Naive B cell (primary cell): Measurements from ENCODE around the gene BCAT1. TPM values are rescaled to one million over a fixed set of nuclear protein-coding genes. Genes with fewer than 3 reads are reported as not detected.

Experiments used
- ATAC-seq, 2 donors: fragments of 150-1000 bp; cut with Tn5 transposase; 2 replicates each; pipeline ENCODE4 v1.10.0; 2021; ENCODE audit warnings: low read depth in 2 of 2, mild to moderate bottlenecking in 2 of 2, moderate library complexity in 2 of 2
- DNase-seq: peaks from one replicate; pipeline ENCODE4 v3.0.0; 2022
- H3K27ac Mint-ChIP-seq, 6 donors: one replicate each; pipeline ENCODE4 v1.8.0; 2020 to 2022; ENCODE audit warnings: mild to moderate bottlenecking in 6 of 6, mixed read lengths in 6 of 6, moderate library complexity in 5 of 6, inconsistent platforms in 2 of 6
- H3K27me3 Mint-ChIP-seq, 3 donors: one replicate each; pipeline ENCODE4 v1.8.0; 2021 to 2022; ENCODE audit warnings: mixed read lengths in 3 of 3, mild to moderate bottlenecking in 1 of 3
- H3K36me3 Mint-ChIP-seq, 2 donors: one replicate each; pipeline ENCODE4 v1.8.0; 2020 to 2022; ENCODE audit warnings: mixed read lengths in 2 of 2, inconsistent platforms in 1 of 2, mild to moderate bottlenecking in 1 of 2
- H3K4me1 Mint-ChIP-seq, 3 donors: one replicate each; pipeline ENCODE4 v1.8.0; 2020 to 2022; ENCODE audit warnings: mixed read lengths in 3 of 3, inconsistent platforms in 1 of 3, mild to moderate bottlenecking in 1 of 3, moderate library complexity in 1 of 3
- H3K4me3 Mint-ChIP-seq, 8 donors: one replicate each; pipeline ENCODE4 v1.8.0; 2020 to 2022; ENCODE audit warnings: mild to moderate bottlenecking in 8 of 8, mixed read lengths in 8 of 8, moderate library complexity in 8 of 8, inconsistent platforms in 2 of 8
- H3K9me3 Mint-ChIP-seq, 7 donors: one replicate each; pipeline ENCODE4 v1.8.0; 2020 to 2022; ENCODE audit warnings: mixed read lengths in 7 of 7, mild to moderate bottlenecking in 5 of 7, inconsistent platforms in 2 of 7, moderate library complexity in 1 of 7
- polyA plus RNA-seq, 6 donors: library from polyadenylated mRNA; unstranded; fragments of 300-500 nt; fragmentation: Illumina TruSeq; gene quantifications; one replicate each; pipeline ENCODE4 v1.2.3, GENCODE V29; 2021; ENCODE audit warnings: low read depth in 6 of 6

Gene BCAT1
- polyA plus RNA-seq, 6 donors from 2014 or later, result 0.18 to 4.9 (median 1.8) TPM; not detected in 1

GRCh38 chr12:24898606-24899005, 50.3 kb downstream of the BCAT1 start:
- Mint-ChIP-seq H3K4me3 (no peak overlapping the region), H3K27me3 (peaks cover 22 to 31% (median 24%) of the 10 kb centered on the region in 3 donors), H3K27ac (no peak overlapping the region), H3K4me1 (peaks cover 9 to 15% (median 13%) of the 10 kb centered on the region in 3 donors), H3K36me3 (peaks cover 0 to 11% of the 10 kb centered on the region in 2 donors), H3K9me3 (peaks cover 0 to 4% (median 0%) of the 10 kb centered on the region in 7 donors)
- no peak for DNase-seq
- ATAC-seq, result no peak

DNA sequence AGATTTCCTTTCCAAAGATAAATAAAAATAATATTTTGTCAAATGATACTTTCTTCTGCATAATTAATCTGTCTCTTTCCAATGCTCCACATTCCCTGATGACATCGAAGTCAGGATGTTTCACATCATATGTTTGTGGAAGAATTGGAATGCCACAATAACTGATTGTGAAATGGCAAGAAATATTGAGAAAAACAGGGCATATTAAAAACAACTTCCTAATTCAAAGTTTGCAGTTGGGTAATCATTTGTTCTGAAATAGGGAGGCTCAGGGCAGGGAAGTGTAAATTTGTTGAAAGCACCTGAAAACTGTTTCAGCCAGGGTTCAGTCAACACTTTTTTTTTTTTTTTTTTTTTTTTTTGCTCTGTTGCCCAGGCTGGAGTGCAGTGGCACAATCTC, 50.7 kb downstream of the BCAT1 start:
- Mint-ChIP-seq H3K27ac (no peak overlapping the region), H3K36me3 (peaks cover 0 to 11% of the 10 kb centered on the region in 2 donors), H3K9me3 (peaks cover 0 to 4% (median 0%) of the 10 kb centered on the region in 7 donors), H3K4me1 (peaks cover 9 to 11% (median 10%) of the 10 kb centered on the region in 3 donors), H3K4me3 (no peak overlapping the region), H3K27me3 (peaks cover 17 to 27% (median 24%) of the 10 kb centered on the region in 3 donors)
- ATAC-seq (no peak), DNase-seq (no peak)

DNA sequence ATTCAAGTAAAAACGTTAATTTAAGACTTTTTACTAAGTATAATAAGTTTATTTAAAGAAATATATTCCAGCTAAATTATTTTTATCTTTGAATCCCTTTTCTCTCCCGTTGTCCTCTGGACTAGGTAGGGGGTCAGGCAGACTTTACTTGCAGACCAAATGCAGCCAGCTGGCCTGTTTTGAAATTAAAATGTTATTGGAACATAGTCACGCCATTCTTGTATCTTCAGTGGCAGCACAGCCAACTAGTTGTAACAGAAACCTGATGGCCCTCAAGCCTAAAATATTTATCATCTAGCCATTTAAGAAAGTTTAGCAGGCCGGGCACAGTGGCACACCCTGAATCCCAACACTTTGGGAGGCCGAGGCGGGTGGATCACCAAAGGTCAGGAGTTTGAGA, 52.7 kb downstream of the BCAT1 start:
- no peak for ATAC-seq
- no peak overlapping the region for H3K27ac Mint-ChIP-seq
- peaks cover 0 to 11% of the 10 kb centered on the region in 2 donors for H3K36me3 Mint-ChIP-seq
- DNase-seq, result no peak
- H3K4me3 Mint-ChIP-seq, result no peak overlapping the region
- peaks cover 0 to 13% (median 11%) of the 10 kb centered on the region in 3 donors for H3K27me3 Mint-ChIP-seq
- peaks cover 0 to 3% (median 0%) of the 10 kb centered on the region in 3 donors for H3K4me1 Mint-ChIP-seq
- peaks cover 0 to 4% (median 0%) of the 10 kb centered on the region in 7 donors for H3K9me3 Mint-ChIP-seq

- Mint-ChIP-seq H3K36me3 (peaks cover 0 to 11% of the 10 kb centered on the region in 2 donors), H3K9me3 (peaks cover 0 to 4% (median 0%) of the 10 kb centered on the region in 7 donors), H3K4me1 (no peaks in the 10 kb centered on the region), H3K4me3 (no peak overlapping the region), H3K27ac (no peak overlapping the region), H3K27me3 (peaks cover 0 to 11% (median 9%) of the 10 kb centered on the region in 3 donors)
- ATAC-seq (no peak), DNase-seq (no peak)
Measured at GRCh38 chr12:24895612-24896011, 53.3 kb downstream of the BCAT1 start.

DNA sequence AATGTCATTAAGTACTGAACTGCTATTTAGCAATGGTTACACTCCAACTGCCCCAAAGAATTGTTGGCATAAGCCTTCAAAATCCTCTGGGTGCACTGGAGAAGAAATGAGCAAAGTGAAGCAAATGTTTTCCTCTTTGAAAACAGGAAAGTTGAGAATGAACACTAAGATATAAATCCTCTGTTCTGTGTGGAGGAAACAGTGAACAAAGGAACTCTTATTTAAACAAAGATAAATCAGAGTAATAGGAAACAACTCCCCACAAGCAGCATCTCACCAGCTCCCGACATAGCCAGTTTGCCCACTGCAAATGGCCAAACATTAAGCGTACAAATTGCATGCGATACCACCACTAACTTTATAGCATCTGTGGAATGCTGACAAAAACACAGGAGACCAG, 54.0 kb downstream of the BCAT1 start:
- ATAC-seq (no peak), DNase-seq (no peak)
- Mint-ChIP-seq H3K36me3 (peaks cover 0 to 10% of the 10 kb centered on the region in 2 donors), H3K9me3 (peaks cover 0 to 4% (median 0%) of the 10 kb centered on the region in 7 donors), H3K4me3 (no peak overlapping the region), H3K27me3 (peaks cover 0 to 9% (median 9%) of the 10 kb centered on the region in 3 donors), H3K4me1 (no peaks in the 10 kb centered on the region), H3K27ac (no peak overlapping the region)

- no peak overlapping the region for H3K27ac Mint-ChIP-seq
- H3K4me3 Mint-ChIP-seq, result no peak overlapping the region
- H3K36me3 Mint-ChIP-seq, result no peaks in the 10 kb centered on the region
- peaks cover 0 to 4% (median 0%) of the 10 kb centered on the region in 3 donors for H3K4me1 Mint-ChIP-seq
- no peak for DNase-seq
- no peaks in the 10 kb centered on the region for H3K27me3 Mint-ChIP-seq
- no peak for ATAC-seq
- H3K9me3 Mint-ChIP-seq, result no peaks in the 10 kb centered on the region
Measured at GRCh38 chr12:24890048-24890803, 58.7 kb downstream of the BCAT1 start.

DNA sequence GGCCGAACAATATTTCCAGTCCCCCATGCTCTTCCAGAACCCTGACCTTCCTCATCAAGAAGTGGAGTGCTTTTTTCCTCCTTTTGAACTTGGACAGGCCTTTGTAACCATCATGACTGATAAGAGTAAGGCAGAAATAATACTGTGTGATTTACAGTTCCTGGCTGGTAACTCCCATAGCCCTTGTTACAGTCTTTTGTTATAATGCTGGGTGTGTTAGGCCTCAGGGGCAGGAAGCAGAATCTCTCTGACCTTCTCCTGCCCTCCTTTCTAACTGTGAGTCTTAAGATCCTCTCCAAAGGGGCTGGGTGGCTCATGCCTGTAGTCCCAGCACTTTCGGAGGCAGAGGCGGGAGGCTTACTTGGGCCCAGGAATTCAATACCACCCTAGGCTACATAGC, 59.5 kb downstream of the BCAT1 start:
- no peak for DNase-seq
- peaks cover 0 to 4% (median 0%) of the 10 kb centered on the region in 3 donors for H3K4me1 Mint-ChIP-seq
- H3K4me3 Mint-ChIP-seq, result no peak overlapping the region
- no peak for ATAC-seq
- peak overlapping the region in 1 of 6 donors; percentile 10 for H3K27ac Mint-ChIP-seq
- H3K36me3 Mint-ChIP-seq, result no peaks in the 10 kb centered on the region
- no peaks in the 10 kb centered on the region for H3K9me3 Mint-ChIP-seq
- no peaks in the 10 kb centered on the region for H3K27me3 Mint-ChIP-seq

DNA sequence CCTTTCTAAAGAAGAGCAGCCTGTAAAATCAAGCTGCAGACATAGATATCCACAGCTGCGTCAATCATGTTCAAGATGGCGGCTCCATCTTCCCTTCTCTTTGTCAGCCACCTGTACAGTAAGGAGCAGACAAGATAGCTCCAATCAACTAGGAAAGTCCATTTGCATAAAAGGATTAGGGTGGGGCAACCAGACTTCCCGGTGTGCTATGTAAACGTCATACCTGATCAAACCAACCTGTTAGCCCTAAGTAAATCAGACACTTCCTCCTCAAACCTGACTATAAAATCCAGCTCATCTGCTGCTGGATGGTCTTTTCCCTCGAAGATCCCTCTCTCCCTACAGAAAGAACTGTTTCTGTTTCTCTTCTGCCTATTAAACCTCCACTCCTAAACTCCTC, 60.1 kb downstream of the BCAT1 start:
- Mint-ChIP-seq H3K27me3 (no peaks in the 10 kb centered on the region), H3K9me3 (no peaks in the 10 kb centered on the region), H3K4me1 (peaks cover 0 to 4% (median 0%) of the 10 kb centered on the region in 3 donors), H3K27ac (peak overlapping the region in 1 of 6 donors; percentile 10), H3K36me3 (no peaks in the 10 kb centered on the region), H3K4me3 (no peak overlapping the region)
- no peak for ATAC-seq
- DNase-seq, result no peak

GRCh38 chr12:24884911-24885310, 64.0 kb downstream of the BCAT1 start:
- peaks cover 0 to 4% (median 0%) of the 10 kb centered on the region in 3 donors for H3K4me1 Mint-ChIP-seq
- DNase-seq (no peak), ATAC-seq (no peak)
- H3K4me3 Mint-ChIP-seq, result no peak overlapping the region
- H3K27me3 Mint-ChIP-seq, result no peaks in the 10 kb centered on the region
- no peak overlapping the region for H3K27ac Mint-ChIP-seq
- H3K36me3 Mint-ChIP-seq, result no peaks in the 10 kb centered on the region
- no peaks in the 10 kb centered on the region for H3K9me3 Mint-ChIP-seq

- Mint-ChIP-seq H3K9me3 (no peaks in the 10 kb centered on the region), H3K27me3 (no peaks in the 10 kb centered on the region), H3K27ac (no peak overlapping the region), H3K4me3 (no peak overlapping the region), H3K36me3 (no peaks in the 10 kb centered on the region), H3K4me1 (no peaks in the 10 kb centered on the region)
- ATAC-seq (no peak), DNase-seq (no peak)
Measured at GRCh38 chr12:24881724-24882371, 67.1 kb downstream of the BCAT1 start.

DNA sequence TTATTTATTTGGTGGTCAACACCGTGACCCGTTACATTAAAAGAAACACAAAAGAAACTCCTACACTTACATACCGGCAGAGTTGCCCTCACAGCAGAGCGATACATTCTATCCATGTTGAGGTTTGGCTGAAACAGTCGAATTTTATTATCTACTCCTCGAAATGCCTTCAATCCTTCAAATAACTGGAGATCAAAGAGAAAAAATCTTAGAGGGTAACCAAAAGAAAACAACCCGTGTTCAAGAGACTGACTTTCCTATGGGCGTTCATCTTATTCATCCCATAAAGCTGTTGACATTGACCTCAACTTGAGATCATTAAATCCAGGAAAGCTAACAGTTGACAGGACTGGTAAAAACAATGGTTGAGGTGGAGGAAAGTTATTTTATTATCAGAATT, 67.7 kb downstream of the BCAT1 start:
- H3K36me3 Mint-ChIP-seq, result no peaks in the 10 kb centered on the region
- H3K4me3 Mint-ChIP-seq, result no peak overlapping the region
- H3K27ac Mint-ChIP-seq, result no peak overlapping the region
- no peaks in the 10 kb centered on the region for H3K4me1 Mint-ChIP-seq
- no peaks in the 10 kb centered on the region for H3K9me3 Mint-ChIP-seq
- no peak for DNase-seq
- no peak for ATAC-seq
- no peaks in the 10 kb centered on the region for H3K27me3 Mint-ChIP-seq

DNA sequence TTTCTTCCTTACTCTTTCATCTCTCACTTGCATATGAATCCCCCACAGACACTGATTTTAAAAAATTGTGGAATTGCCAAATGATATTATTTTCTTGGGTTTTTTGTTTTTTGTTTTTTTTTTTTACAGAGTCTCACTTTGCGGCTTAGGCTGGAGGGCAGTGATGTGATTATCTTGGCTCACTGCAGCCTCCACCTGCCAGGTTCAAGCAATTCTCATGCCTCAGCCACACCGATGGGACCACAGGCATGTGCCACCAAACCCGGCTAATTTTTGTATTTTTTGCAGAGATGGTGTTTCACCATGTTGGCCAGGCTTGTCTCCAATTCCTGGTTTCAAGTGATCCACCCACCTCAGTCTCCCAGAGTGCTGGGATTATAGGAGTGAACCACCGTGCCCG, 68.2 kb downstream of the BCAT1 start:
- no peaks in the 10 kb centered on the region for H3K4me1 Mint-ChIP-seq
- H3K9me3 Mint-ChIP-seq, result no peaks in the 10 kb centered on the region
- DNase-seq (no peak), ATAC-seq (no peak)
- H3K27me3 Mint-ChIP-seq, result no peaks in the 10 kb centered on the region
- H3K4me3 Mint-ChIP-seq, result no peak overlapping the region
- H3K27ac Mint-ChIP-seq, result no peak overlapping the region
- H3K36me3 Mint-ChIP-seq, result no peaks in the 10 kb centered on the region

DNA sequence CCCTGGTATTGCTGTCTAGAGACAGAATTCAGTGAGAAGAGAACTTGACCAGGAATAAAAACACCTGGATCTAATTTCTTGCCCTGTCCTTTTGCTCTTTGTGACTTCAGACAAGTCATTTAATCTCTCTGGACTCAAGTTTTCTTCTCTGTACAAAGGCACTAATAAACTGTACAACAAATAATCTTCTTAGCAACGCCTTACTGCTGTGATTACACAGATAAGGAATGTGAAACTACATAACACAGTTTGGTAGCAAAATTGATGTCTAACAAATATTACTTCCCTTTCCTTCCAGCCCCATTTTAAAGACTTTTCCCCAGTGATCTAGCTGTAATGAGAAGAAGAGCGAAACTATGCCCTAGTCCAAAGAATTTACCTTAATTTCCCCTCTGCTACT, 69.3 kb downstream of the BCAT1 start:
- no peak overlapping the region for H3K4me3 Mint-ChIP-seq
- ATAC-seq (no peak), DNase-seq (no peak)
- no peaks in the 10 kb centered on the region for H3K9me3 Mint-ChIP-seq
- H3K27ac Mint-ChIP-seq, result no peak overlapping the region
- no peaks in the 10 kb centered on the region for H3K36me3 Mint-ChIP-seq
- no peaks in the 10 kb centered on the region for H3K27me3 Mint-ChIP-seq
- H3K4me1 Mint-ChIP-seq, result no peaks in the 10 kb centered on the region

DNA sequence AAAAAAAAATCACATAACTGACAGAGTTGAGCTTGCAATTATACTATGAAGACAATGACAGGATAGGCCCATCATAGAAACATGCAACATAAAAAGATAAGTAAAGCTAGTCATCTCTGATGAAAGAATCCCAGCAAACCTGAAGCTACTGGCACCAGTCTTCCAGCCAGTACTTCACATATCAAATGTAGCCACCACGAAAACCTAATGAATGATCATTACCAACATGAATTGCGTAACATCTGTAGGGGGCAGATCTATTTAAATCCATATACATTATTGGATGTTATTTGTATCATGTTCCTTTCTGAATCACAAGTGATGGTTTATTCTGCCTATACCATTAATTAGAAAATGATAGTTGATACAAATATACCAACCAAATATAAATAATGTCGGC, 73.9 kb downstream of the BCAT1 start:
- DNase-seq (no peak), ATAC-seq (no peak)
- no peak overlapping the region for H3K27ac Mint-ChIP-seq
- H3K27me3 Mint-ChIP-seq, result no peaks in the 10 kb centered on the region
- no peaks in the 10 kb centered on the region for H3K9me3 Mint-ChIP-seq
- no peaks in the 10 kb centered on the region for H3K36me3 Mint-ChIP-seq
- no peaks in the 10 kb centered on the region for H3K4me1 Mint-ChIP-seq
- H3K4me3 Mint-ChIP-seq, result no peak overlapping the region
